Hindlimb muscle (tissue), 1 donor: ENCODE results near the gene PLK3. TPM values are rescaled to one million over a fixed set of nuclear protein-coding genes. Genes with fewer than 3 reads are reported as not detected.
A peak's percentile ranks its signal among the peaks of the same experiment; 100 is the strongest.
"Not testable (repeated sequence)": the region's sequence is repeated elsewhere in the genome, so short reads cannot be mapped to it uniquely, and the experiment has no call there.

ENCODE experiments used
- DNase-seq: peaks from one replicate; pipeline ENCODE4 v3.0.0-alpha.2; 2013
- polyA plus RNA-seq: library from polyadenylated mRNA; unstranded; fragments of 120-200 nt; gene quantifications from one replicate; pipeline ENCODE4 v1.2.1, GENCODE V29; 2013; ENCODE audit not compliant: insufficient read length

Gene PLK3
- polyA plus RNA-seq, 1 donor = 12.4 TPM

DNA sequence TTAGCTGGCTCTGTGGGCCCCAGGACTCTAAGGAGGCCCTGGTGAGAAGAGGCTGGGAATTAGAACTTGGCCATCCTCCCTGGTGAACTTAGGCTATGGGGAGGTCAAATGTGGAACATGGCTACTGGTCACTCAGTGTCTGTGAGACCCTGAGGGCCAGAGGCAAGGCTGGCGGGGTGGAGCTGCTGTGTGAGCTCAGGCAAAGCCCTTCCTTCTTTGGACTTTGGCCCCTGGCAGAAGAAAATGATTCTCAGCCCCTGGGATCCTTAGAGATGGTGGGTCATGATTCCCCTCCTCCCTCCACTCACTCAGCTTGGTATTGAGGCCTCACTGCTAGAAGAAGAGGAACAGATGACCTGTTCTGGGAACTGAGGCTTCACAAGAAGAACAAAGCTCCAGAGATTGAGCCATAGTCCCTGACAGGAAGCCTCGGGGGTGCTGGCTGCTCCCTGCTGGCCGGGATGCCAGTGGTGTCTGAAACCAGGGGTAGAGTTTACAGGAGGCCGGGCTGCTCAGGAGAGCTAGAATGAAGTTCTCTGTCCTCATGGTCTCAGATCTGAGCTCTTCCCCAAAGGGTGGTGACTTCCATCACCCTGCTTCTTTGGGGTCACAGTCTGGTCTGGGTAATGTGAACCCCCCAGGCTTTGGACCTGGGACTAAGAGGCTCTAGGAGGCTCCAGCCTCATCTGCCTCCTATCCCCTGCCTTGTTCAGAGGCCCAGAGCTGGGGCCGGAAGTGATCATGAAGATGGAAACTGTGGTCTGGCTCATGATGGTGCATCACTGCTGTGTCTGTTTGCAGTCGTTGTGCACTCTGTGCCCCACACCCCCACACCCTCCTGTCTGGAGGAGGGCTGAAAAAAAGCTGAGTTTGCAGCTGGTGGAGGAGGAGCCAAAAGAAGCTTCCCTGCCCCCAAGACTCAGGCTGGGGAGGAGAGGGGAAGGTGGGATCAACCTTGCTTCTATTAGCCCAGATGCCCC, 9.1 kb downstream of the PLK3 start:
- DNase-seq = peak; percentile 59

DNA sequence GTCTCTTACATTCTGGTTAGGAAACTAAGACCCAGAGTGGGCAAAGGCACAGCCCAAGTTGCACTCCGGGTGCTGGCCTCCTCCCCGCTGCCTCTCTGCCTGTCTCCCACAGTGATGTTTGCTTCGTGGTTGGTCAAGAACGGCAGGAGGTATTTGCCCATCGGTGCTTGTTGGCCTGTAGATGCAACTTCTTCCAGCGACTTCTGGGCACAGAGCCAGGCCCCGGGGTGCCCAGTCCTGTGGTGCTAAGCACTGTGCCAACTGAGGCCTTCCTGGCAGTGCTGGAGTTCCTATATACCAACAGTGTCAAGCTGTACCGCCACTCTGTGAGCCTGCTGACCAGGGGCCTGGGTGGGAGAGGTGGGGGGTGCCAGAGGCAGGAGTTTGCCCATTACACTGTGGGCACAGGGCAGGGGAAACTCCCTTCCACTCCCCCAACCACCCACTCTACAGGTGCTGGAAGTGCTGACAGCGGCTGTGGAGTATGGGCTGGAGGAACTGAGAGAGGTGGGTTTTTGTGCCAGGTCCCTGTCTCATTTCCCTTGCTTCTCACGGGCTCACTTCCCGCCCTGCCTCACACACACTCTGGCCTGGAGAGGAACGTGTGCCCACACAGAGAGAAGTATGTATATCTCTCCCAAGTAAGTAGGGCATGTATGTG, 10.1 kb downstream of the PLK3 start:
- DNase-seq = no peak

DNA sequence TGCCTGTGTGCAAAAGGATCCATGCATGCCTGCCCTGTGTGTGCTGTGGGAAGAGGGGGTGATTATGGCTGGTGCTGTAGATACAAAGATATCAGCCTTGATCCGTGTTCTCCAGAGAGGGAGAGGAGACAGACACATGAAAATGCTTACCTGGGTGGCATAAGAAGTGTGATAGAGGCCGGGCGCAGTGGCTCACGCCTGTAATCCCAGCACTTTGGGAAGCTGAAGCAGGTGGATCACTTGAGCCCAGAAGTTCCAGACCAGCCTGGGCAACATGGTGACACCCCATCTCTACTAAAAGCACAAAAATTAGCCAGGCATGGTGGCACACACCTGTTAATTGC, 10.6 kb downstream of the PLK3 start:
- not testable (repeated sequence) for DNase-seq

DNA sequence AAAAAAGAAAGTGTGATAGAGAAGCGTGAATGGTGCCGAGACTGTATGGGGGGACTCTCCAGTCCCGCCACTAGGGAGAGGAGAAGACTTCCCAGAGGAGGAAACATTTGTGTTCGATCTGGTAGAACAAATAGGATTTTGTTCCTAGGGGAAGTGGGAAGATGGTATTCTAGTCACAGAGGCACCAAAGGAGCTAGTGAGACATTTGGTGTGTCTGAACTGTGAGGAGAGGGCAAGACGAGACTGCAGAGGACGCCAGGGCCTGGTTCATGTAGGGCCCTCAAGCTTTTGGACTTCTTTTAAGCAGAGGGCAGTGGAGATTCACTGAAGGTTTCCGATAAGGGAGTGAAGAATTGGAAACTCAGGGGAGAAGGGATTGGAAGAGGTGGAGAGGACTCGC, 11.1 kb downstream of the PLK3 start:
- no peak for DNase-seq

DNA sequence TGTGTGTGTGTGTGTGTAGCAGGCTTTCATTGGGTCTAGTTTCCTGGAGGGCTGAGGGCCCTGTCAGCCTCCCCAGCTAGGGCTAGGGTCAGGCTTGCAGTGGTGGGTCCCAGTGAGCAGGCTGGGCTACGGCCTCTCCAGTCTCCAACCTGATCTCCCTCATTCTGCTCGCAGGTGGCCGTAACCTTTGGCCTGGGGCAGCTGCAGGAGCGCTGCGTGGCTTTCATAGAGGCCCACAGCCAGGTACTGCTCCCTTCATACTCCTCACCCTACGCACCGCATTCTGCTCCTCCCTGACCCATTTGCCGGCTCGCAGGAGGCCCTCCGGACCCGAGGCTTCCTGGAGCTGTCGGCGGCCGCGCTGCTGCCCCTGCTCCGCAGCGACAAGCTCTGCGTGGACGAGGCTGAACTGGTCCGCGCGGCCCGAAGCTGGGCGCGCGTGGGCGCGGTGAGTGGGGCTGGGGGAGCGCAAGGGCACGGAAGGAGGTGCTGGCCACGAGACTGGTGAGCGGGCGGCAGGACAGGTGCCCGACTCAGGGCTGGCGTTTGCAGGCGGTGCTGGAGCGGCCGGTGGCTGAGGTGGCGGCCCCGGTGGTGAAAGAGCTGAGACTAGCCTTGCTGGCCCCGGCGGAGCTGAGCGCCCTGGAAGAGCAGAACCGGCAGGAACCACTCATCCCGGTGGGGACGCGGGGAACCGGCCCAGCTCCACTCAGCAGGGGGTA, 12.8 kb downstream of the PLK3 start:
- DNase-seq = no peak

DNA sequence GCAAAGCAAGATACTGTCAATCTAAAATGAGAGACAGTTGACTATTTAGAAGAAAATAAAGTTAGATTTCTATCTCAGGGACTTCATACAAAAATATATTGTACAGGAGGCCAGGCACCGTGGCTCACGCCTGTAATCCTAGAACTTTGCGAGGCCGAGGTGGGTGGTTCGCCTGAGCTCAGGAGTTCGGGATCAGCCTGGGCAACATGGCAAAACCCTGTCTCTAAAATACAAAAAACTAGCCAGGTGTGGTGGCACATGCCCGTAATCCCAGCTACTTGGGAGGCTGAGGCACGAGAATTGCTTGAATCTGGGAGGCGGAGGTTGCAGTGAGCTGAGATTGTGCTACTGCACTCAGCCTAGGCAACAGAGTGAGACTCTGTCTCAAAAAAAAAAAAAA, 15.7 kb downstream of the PLK3 start:
- not testable (repeated sequence) for DNase-seq

DNA sequence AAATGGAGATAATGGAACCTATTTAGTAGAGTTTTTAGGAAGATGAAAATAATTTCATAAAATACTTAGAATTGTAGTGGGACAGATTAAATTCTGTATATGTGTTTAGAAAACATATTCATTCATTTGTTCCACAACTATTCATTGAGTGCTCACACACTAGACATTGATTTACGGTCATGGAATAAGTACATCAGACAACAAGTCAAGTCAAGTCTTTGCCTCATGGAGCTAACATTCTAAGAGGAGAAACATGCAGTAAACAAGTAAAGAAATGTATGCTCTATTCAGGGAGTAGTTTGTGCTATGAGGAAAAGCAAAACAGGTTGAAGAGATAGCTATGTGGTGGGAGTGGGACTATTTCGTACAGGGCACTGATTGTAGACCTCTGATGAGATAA, 17.1 kb downstream of the PLK3 start:
- no peak for DNase-seq

DNA sequence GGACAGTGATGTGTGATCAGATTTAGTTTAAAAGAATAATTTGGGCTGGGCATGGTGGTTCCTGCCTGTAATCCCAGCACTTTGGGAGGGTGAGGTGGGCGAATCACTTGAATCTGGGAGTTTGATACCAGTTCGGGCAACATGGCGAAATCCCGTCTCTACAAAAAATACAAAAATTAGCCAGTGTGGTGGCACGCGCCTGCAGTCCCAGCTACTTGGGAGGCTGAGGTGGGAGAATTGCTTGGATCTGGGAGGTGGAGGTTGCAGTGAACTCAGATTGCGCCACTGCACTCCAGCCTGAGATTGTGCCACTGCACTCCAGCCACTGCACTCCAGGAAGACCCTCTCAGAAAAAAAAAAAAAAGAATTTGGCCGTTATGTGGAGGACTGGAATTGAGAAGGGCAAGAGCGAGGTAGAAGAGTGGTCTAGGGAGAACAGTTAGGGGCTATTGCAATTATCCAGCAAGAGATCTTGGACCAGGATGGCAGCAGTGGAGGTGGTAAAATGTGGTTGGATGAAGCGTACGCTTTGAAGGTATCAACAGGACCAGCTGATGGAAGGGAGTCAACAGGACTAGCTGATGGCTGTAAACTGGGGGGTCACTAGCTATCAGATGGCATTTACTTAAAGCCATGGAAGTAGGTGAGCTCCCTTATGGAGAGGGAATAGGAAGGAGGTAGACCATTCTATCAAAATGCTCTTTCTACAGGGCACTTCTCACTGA, 17.8 kb downstream of the PLK3 start:
- DNase-seq = no peak

DNA sequence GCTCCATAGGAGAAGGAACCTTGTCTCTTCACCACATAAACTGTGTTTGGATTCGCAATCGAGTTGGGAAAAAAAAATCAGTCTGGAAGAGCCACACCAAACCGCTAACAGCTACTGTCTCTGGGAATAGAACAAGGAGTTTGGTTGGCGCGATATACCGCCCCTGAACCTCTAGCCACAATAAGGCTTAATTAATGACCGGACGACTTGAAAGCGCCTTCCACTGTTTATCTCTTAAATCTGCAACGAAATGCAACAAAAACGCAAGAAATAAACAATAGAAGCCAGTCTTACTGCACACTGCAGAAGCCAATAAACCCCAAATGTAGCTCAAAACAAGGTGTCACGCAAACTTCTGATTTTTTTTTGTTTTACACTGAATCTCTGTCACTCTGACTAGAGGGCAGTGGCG, 19.0 kb downstream of the PLK3 start:
- DNase-seq = no peak

DNA sequence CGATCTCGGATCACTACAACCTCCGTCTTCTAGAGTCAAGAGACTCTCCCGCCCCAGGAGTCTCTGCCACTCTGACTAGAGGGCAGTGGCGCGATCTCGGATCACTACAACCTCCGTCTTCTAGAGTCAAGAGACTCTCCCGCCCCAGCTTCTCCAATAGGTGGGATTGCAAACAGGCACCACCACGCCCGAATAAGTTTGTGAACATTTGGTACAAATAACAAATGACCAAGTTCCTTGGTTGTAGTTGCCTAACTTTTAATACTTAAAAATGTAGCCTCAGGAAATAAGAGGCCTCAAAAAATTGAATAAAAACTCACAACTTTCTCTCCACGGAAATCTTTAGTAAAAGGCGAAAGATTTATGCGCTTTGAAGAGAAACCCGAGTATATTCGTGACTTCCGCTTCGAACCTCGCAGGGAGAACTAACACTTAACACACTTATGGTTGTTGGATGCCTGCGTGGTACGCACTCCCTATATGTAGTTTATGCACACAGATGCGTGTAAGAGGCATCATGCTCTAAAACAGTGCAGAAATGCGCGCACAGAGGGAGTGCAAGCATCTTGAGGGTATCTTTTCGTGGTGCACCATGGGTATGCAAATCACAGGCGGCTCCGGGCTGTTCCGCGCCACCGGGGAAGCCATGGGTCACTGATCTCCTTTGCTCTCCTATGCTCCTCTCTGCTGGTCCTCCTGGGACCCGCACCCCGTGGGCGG, 19.6 kb downstream of the PLK3 start:
- DNase-seq = peak; percentile 83

DNA sequence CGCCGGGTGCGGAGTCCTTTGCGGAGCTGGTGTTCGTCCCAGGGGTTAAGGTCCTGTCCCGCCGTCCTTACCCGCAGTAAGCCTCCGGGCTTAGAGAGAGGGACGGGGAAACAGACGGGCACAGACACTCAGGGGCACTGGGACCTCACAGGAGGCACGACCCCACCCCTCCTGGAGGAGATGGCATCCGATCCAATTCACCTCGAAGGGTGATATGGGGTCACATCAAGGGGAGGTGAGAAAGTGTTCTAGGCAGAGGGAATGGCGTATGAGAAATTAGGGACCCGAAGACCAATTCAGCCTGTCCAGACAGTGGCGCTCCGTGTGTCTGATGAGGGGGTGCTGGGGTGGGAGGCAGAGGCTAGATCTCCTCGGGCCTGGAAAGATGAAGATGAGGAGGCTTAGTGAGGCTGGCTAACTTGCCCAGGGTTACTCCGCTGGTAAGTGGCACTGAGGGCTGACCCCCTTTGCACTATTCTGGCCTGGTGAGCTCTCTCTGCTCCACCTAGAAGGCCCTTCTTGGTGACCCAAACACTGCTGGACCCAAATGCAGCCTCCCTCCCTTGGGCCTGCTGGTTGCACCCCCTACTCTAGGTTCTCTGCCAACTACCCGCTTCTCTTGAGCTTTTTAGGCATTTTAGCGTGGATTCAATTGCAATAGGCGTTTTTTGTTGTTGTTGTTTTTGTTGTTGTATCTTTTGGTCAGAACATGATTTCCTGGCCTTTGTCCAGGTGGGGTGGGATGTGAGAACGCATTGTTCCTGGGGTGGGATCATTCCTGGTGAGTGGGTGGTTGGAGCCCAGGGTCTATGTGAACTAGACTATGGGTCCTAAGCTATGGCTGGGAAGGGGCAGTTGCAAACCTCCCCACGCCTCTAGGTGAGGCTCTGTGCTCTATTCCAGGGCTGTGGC, 20.4 kb downstream of the PLK3 start:
- no peak for DNase-seq

DNA sequence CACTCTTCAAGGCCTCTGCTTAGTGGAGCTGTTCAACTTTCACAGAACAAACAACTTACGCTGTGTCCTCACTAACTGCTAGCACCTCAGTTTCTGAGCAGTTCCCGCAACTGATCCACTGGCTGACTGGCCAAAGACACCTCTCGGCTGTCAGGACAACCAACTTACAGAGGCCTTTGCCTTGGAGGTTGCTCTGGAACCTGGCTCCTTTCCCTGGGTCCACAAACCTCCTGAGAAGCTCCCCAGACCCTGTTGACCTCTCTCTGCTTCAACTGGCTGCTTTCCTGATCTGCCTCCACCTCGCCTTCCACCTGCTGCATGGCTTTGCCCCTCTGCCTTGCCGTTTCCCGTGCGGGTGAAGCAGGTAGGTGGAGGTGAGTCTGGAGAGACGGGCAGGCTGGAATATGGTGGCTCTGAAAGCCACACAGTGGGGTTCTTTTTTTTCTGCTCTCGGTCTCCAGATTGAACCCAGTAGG, 21.1 kb downstream of the PLK3 start:
- DNase-seq = no peak

DNA sequence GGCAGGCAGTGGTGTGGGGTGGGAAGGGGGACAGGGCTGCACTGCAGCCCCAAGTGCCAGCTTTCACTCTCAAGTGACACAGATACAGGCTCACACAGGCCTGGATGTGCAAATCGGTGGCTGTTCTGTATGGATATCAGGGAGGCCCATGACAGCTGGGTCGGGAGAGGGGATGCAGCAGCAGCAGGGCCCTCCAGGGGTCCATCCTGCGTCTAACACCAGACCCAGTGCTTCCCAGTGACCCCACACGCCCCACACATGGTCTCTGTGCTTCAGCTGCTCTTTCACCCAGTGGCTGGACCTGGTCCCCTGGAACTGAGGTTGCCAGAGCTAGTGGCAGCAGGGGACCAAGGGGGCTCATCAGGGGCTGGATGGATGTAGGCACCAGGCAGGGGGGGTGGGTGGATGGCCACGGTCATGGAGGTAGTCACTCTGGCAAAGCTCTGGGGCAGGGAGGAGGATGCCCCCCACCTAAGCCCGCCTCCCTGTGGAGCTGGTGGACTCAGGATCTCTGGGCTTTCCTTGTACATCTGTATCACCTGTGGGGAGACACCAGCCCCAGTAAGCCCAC, 22.0 kb downstream of the PLK3 start:
- no peak for DNase-seq

DNA sequence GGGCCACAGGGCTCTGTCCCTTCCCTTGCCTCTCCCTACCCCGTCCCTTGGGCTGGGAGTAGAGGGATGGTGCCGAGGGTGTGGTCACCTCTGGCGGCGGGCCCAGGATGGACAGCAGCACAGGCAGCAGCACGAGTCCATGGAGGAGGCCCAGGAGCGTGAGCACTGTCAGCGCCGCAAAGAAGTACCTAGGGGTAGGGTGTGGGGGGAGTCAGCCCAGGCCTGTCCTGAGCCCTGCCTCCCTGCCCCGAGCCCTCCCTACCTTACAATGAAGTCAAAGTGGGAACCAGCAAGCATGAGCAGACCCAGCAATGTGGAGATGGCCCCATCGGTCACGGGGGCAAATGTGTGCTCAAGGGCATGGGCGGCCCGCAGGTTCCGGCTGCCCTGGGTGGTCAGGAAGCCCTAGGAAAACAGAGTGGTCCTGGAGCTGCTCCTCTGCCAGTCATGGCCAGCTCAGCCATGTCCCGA, 22.8 kb downstream of the PLK3 start:
- DNase-seq = no peak

DNA sequence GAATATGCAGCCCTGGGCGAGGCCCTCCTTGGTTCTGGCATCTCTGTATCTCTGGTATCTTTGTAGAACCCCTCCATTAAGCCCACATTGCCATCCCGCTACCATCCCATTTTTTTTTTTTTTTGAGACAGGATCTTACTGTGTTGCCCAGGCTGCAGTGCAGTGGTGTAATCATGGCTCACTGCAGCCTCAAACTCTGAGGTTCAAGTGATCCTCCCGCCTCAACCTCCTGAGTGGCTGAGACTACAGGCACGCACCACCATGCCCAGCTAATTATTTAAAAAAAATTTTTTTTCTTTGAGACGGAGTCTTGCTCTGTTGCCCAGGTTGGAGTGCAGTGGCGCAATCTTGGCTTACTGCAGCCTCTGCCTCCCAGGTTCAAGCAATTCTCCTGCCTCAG, 24.2 kb downstream of the PLK3 start:
- DNase-seq = not testable (repeated sequence)

DNA sequence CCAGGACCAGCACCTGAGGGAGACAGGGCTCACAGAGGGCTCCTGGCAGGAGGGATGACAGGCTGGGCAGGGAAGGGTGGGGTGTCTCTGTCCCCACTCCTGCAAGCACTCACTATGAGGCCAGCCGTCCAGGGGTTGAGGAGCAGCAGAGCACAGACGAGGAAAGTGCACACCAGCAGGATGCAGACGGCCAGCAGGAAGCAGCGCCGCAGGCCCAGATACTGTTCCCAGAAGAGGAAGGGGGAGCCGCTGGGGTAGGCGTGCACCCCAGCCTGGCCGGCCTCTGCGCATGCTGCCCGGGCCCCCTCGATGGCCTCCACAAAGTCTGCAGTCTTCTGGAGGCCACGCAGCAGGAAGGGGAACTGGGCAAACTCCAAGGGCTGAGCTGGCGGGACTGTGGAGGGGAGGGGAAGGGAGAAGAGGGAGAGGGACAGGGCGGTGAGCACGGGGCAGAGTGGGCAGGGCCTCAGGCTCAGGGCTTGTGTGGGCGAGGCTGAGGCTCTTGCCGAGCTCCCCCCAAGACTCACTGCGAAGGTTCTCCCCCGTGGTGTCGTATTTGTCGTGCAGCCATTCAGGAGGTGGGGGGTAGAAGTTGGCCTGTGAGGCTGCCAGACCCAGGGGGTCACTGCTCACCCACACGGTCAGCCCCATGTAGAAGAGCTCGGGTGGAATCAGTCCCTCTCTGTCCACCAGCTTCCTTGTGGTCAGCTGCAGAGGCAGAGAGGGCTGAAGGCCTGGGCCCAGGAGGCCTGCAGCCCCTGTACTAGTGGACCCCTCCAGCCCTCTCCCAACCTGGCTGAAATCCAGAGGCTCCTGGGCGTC, 26.4 kb downstream of the PLK3 start:
- DNase-seq = peak; percentile 81

DNA sequence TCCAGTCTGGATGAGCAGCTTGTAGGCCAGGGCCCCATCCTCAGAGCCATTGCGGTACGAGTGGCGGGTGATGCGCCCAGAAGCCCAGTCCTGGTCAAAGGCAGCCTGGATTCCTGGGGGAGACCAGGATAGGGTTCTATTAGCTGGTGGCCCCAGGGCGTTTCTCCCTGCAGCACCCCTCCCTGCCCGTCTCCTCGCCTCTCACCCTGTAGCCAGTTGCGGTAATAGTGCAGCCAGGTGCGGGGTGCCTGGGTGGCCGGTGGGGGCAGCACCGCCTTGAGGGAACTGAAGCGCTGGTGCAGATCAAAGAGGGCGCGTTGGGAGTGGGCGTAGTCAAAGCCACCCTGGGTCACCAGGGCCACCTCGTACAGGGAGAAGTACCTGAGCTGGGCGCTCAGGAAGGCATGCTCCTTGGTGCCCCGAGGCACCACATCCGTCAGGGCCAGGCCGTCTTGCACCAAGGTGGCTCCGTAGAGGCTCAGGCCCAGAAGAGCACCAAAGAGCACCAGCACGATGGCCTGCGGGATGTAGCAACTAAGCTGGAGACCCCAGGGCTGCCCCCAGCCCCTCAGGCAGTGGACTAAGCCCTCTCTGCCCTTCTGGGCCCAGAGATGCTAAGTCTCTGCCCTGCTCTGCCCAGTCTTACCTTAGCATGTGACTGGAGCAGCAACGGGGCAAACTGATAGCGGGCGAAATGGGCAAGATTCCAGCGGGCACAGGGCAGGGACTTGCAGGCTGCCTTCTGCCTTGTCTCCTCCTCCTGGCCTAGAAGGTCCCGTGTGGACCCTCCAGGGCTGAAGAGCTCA, 27.2 kb downstream of the PLK3 start:
- no peak for DNase-seq

DNA sequence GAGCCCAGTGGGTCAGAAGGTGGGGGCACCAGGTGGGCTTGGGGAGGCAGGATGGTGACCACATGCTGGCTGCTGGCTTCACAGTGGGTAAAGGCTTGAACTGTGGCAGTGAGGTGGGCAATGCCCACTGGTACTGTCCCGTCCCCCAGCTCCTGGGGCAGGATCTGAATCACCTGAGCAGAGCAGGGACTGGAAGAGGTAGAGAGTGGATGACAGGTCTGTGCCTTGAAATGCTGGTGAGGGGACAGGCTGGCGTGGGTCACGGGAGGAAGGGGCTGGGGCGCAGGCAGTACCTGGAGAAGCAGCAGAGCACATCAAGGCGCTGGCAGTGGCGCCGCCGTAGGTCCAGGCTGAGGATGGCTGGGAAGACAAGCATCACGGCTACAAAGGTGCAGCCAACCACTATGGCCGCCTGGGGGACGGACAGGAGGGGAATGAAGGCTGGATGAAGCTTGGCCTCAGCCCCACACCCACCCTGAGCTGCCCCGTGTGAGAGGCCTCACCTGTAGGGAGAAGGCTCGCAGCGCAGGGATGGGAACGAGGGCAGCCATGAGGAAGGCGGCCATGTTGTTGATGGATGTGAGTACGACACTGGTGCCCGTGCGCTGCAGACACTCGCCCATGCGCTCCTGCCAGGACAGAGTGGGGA, 27.9 kb downstream of the PLK3 start:
- no peak for DNase-seq
